ENCODE results near the gene BAG1. TPM values are rescaled to one million over a fixed set of nuclear protein-coding genes. Genes with fewer than 3 reads are reported as not detected.
A peak's percentile ranks its signal among the peaks of the same experiment; 100 is the strongest.

The BAG1 gene
- total RNA-seq, 1 donor from 2014 or later, result 98.5 TPM

DNA sequence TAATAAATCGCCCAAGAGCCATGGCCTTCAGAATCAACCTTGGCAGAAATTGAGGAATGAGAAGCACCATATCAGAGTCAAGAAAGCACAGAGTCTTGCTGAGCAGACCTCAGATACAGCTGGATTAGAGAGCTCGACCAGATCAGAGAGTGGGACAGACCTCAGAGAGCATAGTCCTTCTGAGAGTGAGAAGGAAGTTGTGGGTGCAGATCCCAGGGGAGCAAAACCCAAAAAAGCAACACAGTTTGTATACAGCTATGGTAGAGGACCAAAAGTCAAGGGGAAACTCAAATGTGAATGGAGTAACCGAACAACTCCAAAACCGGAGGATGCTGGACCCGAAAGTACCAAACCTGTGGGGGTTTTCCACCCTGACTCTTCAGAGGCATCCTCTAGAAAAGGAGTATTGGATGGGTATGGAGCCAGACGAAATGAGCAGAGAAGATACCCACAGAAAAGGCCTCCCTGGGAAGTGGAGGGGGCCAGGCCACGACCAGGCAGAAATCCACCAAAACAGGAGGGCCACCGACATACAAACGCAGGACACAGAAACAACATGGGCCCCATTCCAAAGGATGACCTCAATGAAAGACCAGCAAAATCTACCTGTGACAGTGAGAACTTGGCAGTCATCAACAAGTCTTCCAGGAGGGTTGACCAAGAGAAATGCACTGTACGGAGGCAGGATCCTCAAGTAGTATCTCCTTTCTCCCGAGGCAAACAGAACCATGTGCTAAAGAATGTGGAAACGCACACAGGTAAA is 30.3 kb upstream of the BAG1 start:
- Histone ChIP-seq H3K9me3 (no peaks in the 10 kb centered on the region), H3K27me3 (ENCODE audit: low read depth) (no peaks in the 10 kb centered on the region), H3K36me3 (peaks cover 67% of the 10 kb centered on the region), H3K4me3 (no peak overlapping the region), H3K27ac (no peak overlapping the region), H3K4me1 (peaks cover 79% of the 10 kb centered on the region)
- ATAC-seq (no peak), DNase-seq (no peak)
- intact Hi-C loops (cut with DNase I), result no loop called here
- TF ChIP-seq, protein P1, sequence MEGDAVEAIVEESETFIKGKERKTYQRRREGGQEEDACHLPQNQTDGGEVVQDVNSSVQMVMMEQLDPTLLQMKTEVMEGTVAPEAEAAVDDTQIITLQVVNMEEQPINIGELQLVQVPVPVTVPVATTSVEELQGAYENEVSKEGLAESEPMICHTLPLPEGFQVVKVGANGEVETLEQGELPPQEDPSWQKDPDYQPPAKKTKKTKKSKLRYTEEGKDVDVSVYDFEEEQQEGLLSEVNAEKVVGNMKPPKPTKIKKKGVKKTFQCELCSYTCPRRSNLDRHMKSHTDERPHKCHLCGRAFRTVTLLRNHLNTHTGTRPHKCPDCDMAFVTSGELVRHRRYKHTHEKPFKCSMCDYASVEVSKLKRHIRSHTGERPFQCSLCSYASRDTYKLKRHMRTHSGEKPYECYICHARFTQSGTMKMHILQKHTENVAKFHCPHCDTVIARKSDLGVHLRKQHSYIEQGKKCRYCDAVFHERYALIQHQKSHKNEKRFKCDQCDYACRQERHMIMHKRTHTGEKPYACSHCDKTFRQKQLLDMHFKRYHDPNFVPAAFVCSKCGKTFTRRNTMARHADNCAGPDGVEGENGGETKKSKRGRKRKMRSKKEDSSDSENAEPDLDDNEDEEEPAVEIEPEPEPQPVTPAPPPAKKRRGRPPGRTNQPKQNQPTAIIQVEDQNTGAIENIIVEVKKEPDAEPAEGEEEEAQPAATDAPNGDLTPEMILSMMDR (IDR thresholded peaks at IDR 0.05), result no peak

DNA sequence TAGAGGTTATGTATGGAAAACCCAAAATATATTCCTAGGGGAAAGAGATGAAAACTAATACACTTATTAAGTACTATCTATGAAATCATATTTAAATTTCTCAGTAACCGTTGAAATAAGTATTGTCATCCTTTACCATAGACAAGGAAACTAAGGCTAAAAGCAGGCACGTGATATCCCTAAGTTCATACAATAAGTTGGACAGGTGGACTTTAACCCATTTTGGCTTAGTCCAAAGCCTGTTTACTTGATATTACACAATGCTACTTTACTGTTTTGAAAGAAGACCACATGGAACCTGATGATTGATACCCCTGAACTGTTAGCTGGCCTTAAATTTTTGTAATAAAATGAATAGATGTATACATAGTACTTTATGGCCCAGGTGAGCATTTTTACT is 29.3 kb upstream of the BAG1 start:
- ATAC-seq, result no peak
- H3K27me3 ChIP-seq (ENCODE audit: low read depth), result no peaks in the 10 kb centered on the region
- TF ChIP-seq, protein P1 (IDR thresholded peaks at IDR 0.05), result no peak
- no peak for DNase-seq
- H3K27ac ChIP-seq, result no peak overlapping the region
- H3K4me3 ChIP-seq, result no peak overlapping the region
- no peaks in the 10 kb centered on the region for H3K9me3 ChIP-seq
- H3K36me3 ChIP-seq, result peaks cover 57% of the 10 kb centered on the region
- peaks cover 84% of the 10 kb centered on the region for H3K4me1 ChIP-seq
- intact Hi-C loops (cut with DNase I), result no loop called here

DNA sequence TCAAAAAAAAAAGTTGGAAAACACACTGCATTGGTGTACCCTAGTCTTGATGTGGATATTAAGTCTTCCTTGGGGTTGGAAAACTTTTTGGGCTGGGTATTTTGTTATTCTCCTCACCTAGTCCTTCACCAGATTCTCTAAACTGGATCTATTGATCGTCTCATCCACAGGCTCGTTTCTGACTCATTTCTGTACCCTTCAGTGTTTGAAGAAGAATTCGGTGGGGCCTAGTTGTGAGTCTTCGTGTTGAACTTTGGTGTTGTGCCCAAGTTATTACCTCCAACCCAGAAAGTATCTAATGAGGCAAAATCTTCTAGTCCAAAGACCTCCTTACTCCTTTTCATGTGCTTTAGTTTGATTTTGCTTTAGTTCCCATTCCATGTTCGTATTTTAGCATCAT is 27.4 kb upstream of the BAG1 start:
- peaks cover 73% of the 10 kb centered on the region for H3K4me1 ChIP-seq
- intact Hi-C loops (cut with DNase I), result no loop called here

DNA sequence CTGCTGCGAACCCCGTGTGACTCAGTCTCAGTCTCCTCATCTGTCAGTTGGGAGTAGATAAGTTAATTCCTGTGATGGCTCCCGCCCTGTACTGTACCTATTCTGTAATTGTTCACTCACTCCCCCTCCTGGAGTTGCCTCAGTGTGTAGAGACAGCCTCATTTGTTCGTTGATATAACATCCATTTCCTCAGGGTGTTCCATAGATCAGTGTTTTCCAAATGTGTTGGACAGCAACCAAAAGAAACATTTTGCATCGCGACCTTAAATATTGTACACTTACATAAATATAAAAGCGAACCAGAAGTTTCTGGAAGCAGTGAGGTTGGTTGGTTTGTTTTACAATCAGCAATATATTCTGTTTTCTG is 26.5 kb upstream of the BAG1 start:
- no peak for DNase-seq
- no peaks in the 10 kb centered on the region for H3K27me3 ChIP-seq (ENCODE audit: low read depth)
- H3K4me3 ChIP-seq, result peak overlapping the region; percentile 89
- H3K36me3 ChIP-seq, result peaks cover 29% of the 10 kb centered on the region
- TF ChIP-seq, protein P1 (IDR thresholded peaks at IDR 0.05), result no peak
- peaks cover 69% of the 10 kb centered on the region for H3K4me1 ChIP-seq
- ATAC-seq, result no peak
- H3K27ac ChIP-seq, result peak overlapping the region; percentile 100
- intact Hi-C loops (cut with DNase I), result no loop called here
- H3K9me3 ChIP-seq, result no peaks in the 10 kb centered on the region

More for the DNA sequence above, 27.4 kb upstream of the BAG1 start:
- TF ChIP-seq, protein P1 (IDR thresholded peaks at IDR 0.05), result no peak
- Histone ChIP-seq H3K36me3 (peaks cover 38% of the 10 kb centered on the region), H3K4me3 (no peak overlapping the region), H3K9me3 (no peaks in the 10 kb centered on the region), H3K27me3 (ENCODE audit: low read depth) (no peaks in the 10 kb centered on the region), H3K27ac (no peak overlapping the region)
- no peak for DNase-seq
- no peak for ATAC-seq

DNA sequence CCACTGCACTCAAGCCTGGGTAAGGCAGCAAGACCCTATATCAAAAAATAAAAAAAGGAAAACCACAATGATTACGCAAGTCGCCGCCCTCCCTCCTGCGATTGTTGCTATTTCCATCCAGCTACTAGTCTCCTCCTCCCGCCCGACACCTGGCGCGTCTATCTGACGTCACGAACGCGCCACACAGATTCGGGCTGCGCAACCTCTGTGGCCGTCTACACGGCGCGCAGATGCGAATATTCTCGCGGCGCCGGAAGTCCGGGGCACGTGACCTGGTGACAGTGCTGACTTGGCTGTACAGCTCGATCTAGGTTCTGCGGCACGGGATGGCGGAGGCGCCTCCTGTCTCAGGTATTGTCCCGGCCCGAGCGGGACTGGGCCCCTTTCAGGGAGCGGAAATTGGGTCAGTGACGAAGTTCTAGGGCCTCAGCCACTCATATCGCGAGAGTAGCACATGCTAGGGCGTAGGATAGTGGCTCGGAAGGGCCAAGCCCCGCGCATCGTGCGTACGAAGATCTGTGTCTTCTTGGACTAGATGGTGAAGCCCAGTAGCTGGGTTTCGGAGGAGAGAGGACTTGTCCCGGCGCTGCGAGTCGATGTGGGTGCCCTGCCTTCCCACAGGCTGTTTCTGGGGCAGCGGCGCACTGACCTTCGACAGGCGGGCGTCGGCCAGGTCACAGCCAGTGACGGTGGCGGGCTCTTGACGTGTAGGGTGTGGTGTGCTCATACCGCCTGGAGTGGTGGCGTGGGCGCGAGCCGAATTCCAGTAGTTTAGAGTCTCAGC is 25.9 kb upstream of the BAG1 start, which contains the start of gene NFX1:
TSS of gene NFX1 (plus strand) at position 270 of the 784 bp plus-strand sequence. CDS start at position 327, 57 bp downstream.
- intact Hi-C loops (cut with DNase I), result no loop called here
- peak within 1 kb of the TSS; percentile 100 for H3K27ac ChIP-seq
- peak; percentile 99 for DNase-seq
- H3K27me3 ChIP-seq (ENCODE audit: low read depth), result no peaks in the 10 kb centered on the region
- peak; percentile 95 to 97 for ATAC-seq
- H3K4me1 ChIP-seq, result peaks cover 63% of the 10 kb centered on the region
- peak within 1 kb of the TSS; percentile 89 for H3K4me3 ChIP-seq
- H3K36me3 ChIP-seq, result peaks cover 26% of the 10 kb centered on the region
- TF ChIP-seq, protein P1 (IDR thresholded peaks at IDR 0.05), result no peak
- H3K9me3 ChIP-seq, result no peaks in the 10 kb centered on the region
